Calu3 (cell line): ENCODE measurements around the gene TM6SF1. TPM values are rescaled to one million over a fixed set of nuclear protein-coding genes. Genes with fewer than 3 reads are reported as not detected.

Source experiments
- BruUV-seq: library from RNA; stranded (reverse); fragments of 400-500 nt; replicated peaks from 2 replicates; lab custom pipeline; 2021; lab: Mats Ljungman, UMichigan
- CTCF ChIA-PET: fragments of 300-600 bp; sonication (Branson Sonifier 250); formaldehyde crosslinking; loops from one replicate; lab custom pipeline; 2022; ENCODE audit warnings: antibody characterized with exemption; lab: Charles Lee
- DNase-seq: peaks from one replicate; pipeline ENCODE4 v3.0.0; 2022
- H3K27ac Mint-ChIP-seq: one replicate; pipeline ENCODE4 v1.8.0; 2022; ENCODE audit warnings: mixed read lengths; ENCODE audit not compliant: unreplicated experiment
- H3K27me3 Mint-ChIP-seq: one replicate; pipeline ENCODE4 v1.8.0; 2022; ENCODE audit warnings: mixed read lengths; ENCODE audit not compliant: unreplicated experiment
- H3K36me3 Mint-ChIP-seq: one replicate; pipeline ENCODE4 v1.8.0; 2022; ENCODE audit warnings: mild to moderate bottlenecking, moderate library complexity, mixed read lengths; ENCODE audit not compliant: insufficient read depth, unreplicated experiment
- H3K4me1 Mint-ChIP-seq: one replicate; pipeline ENCODE4 v1.8.0; 2022; ENCODE audit warnings: mild to moderate bottlenecking, low read depth, mixed read lengths; ENCODE audit not compliant: unreplicated experiment
- H3K4me3 Mint-ChIP-seq: one replicate; pipeline ENCODE4 v1.8.0; 2022; ENCODE audit warnings: mild to moderate bottlenecking, low read depth, moderate library complexity, mixed read lengths; ENCODE audit not compliant: unreplicated experiment
- H3K9me3 Mint-ChIP-seq: one replicate; pipeline ENCODE4 v1.8.0; 2022; ENCODE audit warnings: low read depth, mixed read lengths; ENCODE audit not compliant: unreplicated experiment
- CTCF ChIP-seq: fragments of 200-600 bp; IDR thresholded peaks from one replicate; pipeline ENCODE4 v1.8.0; 2022; ENCODE audit warnings: antibody characterized with exemption; ENCODE audit not compliant: unreplicated experiment
- intact Hi-C: fragments of 100-400 bp; cut with micrococcal nuclease; formaldehyde crosslinking; loops from one replicate; pipeline ENCODE4 v1.10.0; 2022; ENCODE audit not compliant: unreplicated experiment
- total RNA-seq: library from RNA; stranded (reverse); gene quantifications from 2 replicates; pipeline ENCODE4 v1.2.3, GENCODE V29; 2022

Gene TM6SF1
- total RNA-seq, 1 experiment from 2014 or later: not detected

DNA sequence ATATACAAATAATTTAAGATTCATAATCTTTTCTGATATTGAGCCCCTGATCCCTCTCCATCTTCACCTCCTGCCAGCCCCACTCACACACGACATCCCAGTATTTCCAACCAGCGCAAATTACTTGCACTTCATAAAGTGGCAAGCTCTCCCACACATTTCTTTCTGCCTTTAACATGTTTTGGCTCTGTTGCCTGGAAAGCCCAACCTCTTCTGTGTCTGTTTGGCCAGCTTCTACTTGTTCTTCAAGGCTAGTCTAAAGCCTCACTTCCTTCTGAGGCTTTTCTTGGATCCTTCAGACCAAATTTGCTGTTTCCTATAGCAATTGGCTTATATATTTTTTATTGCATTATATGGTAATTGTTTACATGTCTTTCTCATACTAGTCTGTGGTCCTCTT, 5.1 kb upstream of the TM6SF1 start:
- no peak for DNase-seq
- Mint-ChIP-seq H3K4me1 (peaks cover 7% of the 10 kb centered on the region), H3K4me3 (no peak overlapping the region), H3K36me3 (peaks cover 5% of the 10 kb centered on the region), H3K27me3 (peaks cover 56% of the 10 kb centered on the region), H3K27ac (no peak overlapping the region), H3K9me3 (peaks cover 2% of the 10 kb centered on the region)
- BruUV-seq: no TSS peak
- intact Hi-C loops: no loop called here
- CTCF ChIA-PET: no interaction called here
- no peak for TF ChIP-seq CTCF

GRCh38 chr15:83104141-83104540, 3.3 kb upstream of the TM6SF1 start:
- Mint-ChIP-seq H3K36me3 (peaks cover 5% of the 10 kb centered on the region), H3K4me1 (peaks cover 17% of the 10 kb centered on the region), H3K9me3 (no peaks in the 10 kb centered on the region), H3K27ac (no peak overlapping the region), H3K27me3 (peaks cover 45% of the 10 kb centered on the region), H3K4me3 (no peak overlapping the region)
- intact Hi-C loops: no loop called here
- CTCF ChIA-PET: no interaction called here
- no peak for TF ChIP-seq CTCF
- DNase-seq: no peak
- BruUV-seq: no TSS peak

- CTCF ChIA-PET: no interaction called here
- no peak for TF ChIP-seq CTCF
- Mint-ChIP-seq H3K4me1 (peaks cover 11% of the 10 kb centered on the region), H3K36me3 (peaks cover 5% of the 10 kb centered on the region), H3K4me3 (no peak overlapping the region), H3K27me3 (peaks cover 45% of the 10 kb centered on the region), H3K27ac (no peak overlapping the region), H3K9me3 (no peaks in the 10 kb centered on the region)
- no TSS peak for BruUV-seq
- no peak for DNase-seq
- intact Hi-C loops: no loop called here
These were observed 2.0 kb upstream of the TM6SF1 start for GRCh38 chr15:83105440-83105839.

GRCh38 chr15:83107841-83108181, 366 bp downstream of the TM6SF1 start:
- Mint-ChIP-seq H3K27me3 (peaks cover 36% of the 10 kb centered on the region), H3K36me3 (peaks cover 5% of the 10 kb centered on the region), H3K27ac (no peak overlapping the region), H3K4me3 (no peak overlapping the region), H3K4me1 (peaks cover 11% of the 10 kb centered on the region), H3K9me3 (peaks cover 4% of the 10 kb centered on the region)
- TF ChIP-seq CTCF: no peak
- CTCF ChIA-PET: no interaction called here
- BruUV-seq: no TSS peak
- intact Hi-C loops: no loop called here
- DNase-seq: no peak
